Uterus (tissue), 2 donors: ENCODE measurements around the gene BPTF.

Source experiments
- CTCF ChIP-seq, 4 experiments: fragments of 200-600 bp in 2 of 4; fragments of 450-650 bp in 2 of 4; sonication (generic) in 2 of 4; IDR thresholded peaks; one replicate each; pipeline ENCODE4 v1.5.1; 2016 to 2019; ENCODE audit warnings: antibody characterized with exemption in 4 of 4, mild to moderate bottlenecking in 2 of 4, moderate library complexity in 1 of 4
- POLR2A ChIP-seq, 2 donors: fragments of 450-650 bp; IDR thresholded peaks; one replicate each; pipeline ENCODE4 v1.6.1; 2016; ENCODE audit warnings: antibody characterized with exemption in 2 of 2, mild to moderate bottlenecking in 1 of 2, moderate library complexity in 1 of 2

GRCh38 chr17:67855504-67856324 is 30.4 kb downstream of the BPTF start:
- TF ChIP-seq CTCF (IDR thresholded peaks at IDR 0.05) (no peak), POLR2A (IDR thresholded peaks at IDR 0.05) (no peak)
